ENCODE data around the gene CLCNKB.

CLCNKB gene

DNA sequence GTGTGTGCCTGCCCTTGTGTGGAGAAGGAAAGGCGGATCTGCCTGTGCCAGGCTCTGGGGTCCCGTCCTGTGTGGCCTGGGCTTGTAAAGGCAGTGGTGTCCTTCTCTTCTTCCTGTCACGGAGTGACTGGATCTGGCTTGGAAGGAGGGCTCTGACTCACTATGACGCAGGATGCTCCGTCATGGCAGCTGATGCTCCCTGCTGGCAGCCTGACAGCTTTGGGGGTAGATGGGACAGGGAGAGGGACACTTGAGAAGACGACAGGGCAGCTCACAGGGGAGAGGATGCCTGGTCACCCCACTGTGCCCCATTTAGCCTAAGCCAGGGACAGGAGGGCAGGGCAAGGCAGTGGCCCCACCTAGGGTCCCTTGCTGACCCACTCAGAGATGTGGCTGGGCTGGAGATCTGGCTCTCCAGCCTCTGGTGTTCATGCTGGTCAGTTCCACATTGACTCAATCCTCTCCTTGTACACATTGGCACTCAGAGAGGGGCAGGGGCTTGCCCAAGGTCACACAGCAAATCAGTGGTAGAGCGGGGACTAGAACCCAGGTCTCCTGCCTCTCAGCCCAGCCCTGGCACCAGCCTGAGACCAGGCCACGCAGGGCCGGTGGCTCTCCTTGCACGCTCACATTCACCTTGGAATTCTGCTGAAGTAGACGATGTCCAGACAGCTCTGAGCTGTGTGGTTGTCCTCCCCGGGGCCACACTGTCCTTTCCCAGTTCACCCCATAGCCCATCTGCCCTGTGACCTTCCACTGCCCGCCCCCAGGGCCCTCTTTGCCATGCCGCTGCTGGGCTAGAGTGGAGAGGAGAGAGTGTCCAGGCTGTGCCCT is 32.7 kb downstream of the CLCNKB start:
- DNase-seq (ENCODE audit: low read depth) = no peak

DNA sequence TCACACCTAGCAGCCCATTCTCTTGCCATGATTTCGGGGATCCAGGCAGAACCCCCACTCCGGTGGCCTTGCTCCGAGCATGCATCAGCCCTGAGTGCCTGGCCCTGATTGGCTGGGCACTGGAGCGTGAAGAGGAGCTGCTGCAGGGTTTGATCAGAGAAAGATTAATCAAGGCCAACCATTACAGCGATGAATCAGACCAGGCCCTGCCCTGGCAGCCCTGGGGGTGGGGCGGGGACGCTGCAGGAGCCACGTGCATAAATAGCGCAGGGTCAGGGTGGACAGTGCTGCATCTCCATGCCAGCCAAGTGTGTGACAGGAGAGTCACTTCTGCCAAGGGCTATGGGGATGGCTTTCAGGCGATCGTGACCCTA is 33.3 kb downstream of the CLCNKB start:
- DNase-seq (ENCODE audit: low read depth) = no peak

DNA sequence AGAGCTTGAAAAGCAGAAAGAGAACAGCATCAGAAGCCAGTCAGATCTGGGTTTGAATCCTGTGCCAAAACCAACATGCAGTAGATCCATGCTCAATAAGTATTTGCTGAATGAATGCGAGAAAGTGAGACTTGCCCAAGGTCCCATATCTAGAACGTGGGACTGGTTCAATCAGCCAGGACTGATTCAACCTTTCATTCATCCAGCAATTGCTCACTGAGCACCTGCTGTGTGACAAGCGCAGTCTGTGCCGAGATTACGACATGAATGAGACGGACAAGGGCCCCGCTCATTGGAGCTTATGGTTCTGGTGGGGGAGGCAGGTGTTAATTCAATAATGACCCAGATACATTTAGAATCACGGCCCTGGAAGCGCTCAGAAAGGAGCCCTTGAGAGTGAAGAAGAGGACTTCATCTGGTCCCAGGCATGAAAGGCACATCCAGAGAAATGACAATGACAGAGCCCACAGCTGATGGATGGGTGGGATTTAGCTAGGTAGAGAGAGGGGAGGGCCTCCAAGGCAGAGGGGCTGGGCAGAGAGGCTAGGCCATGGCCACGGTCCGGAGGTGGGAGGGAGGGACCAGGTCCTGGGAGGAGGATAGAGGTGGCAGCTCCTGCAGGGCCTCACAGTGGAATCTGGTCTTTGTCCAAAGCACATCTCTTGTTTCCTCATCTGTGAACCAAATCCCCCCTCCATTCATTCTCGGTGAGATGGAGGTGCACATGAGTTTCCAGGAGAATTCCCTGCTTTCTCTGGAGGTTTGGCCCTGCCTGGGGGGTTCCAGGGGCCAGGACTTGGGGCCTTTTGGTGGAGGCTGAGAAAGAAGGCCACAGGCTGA is 34.0 kb downstream of the CLCNKB start:
- DNase-seq (ENCODE audit: low read depth) = no peak

DNA sequence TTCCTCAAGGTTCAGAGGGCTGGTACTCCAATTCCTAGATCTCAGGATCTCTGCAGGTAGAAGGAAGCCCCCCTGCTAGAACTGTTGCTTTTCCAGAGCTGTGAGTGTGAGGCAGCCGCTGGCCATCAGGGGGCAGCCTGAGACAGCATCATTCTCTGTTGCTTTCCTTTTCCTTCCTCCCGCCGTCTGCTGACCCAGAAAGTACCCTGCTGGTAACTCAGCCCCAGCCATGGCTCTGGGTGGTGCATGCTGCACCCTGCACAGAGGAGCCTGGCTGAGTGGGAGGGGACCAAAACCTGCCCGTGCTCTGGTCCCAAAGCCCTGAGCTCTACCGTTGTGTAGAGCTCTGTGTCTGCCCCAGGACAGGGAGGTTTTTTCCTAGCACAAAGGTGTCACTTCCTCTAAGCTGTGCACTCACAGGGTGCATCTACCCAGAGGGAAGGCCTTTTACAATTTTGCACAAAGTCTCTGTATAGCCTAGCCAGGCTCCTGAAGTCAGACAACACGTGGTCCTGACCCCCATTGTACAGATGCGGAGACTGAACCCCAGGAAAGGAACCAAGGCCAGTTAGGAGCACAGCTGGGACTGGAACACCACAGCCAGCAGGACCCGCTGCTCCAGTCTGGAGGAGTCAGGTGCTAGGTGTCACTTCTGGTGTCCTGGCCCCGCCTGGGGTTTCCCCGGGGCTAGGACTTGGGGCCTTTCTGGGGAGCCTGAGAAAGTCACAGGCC is 35.5 kb downstream of the CLCNKB start:
- peak; percentile 49 for DNase-seq (ENCODE audit: low read depth)

DNA sequence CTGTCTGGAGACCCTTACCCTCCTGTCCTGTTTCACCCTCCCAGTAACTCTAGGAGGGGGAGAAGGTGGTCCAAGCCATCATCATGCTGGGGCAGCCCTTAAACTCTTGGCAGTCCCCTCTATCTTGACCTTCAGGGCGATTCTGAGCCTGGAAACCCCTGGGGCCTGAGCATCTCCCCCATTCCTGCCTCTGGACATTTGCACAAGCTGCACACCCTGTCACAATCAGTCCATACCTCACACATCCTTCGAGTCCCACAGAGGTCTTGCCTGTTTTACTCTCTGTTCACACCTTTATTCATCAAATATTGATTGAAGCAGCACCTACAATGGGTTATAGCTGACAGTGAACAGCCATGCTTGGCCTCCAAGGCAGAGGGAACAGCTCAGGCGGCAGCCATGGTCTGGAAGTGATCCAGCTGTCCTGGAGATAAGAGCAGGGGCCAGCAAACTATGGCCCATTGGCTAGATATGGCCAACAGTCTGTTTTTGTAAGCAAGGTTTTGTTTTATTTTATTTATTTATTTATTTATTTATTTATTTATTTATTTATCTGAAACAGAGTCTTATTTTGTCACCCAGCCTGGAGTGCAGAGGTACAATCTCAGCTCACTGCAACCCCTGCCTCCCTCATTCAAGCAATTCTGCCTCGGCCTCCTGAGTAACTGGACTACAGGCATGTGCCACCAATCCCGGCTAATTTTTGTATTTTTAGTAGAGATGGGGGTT is 37.0 kb downstream of the CLCNKB start:
- DNase-seq (ENCODE audit: low read depth) = no peak

DNA sequence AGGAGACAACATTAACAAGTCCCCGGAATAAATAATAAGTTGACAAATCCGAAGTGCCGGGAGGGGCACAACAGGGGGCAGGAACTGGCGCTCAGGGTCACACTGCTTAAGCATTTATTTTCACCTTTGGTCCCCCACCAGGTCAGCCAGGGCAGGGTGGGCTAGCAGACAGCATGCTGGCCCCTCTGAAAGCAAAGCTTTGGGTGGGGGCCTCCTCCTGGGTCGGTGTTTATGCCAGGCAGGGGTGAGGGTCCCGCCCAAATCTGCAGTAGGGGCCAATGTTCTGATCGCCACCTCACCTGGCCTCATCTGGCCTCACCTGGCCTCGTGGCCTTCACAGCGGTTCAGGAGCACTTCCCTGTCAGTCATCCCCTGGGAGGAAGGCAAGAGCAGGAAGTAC is 38.1 kb downstream of the CLCNKB start:
- no peak for DNase-seq (ENCODE audit: low read depth)

DNA sequence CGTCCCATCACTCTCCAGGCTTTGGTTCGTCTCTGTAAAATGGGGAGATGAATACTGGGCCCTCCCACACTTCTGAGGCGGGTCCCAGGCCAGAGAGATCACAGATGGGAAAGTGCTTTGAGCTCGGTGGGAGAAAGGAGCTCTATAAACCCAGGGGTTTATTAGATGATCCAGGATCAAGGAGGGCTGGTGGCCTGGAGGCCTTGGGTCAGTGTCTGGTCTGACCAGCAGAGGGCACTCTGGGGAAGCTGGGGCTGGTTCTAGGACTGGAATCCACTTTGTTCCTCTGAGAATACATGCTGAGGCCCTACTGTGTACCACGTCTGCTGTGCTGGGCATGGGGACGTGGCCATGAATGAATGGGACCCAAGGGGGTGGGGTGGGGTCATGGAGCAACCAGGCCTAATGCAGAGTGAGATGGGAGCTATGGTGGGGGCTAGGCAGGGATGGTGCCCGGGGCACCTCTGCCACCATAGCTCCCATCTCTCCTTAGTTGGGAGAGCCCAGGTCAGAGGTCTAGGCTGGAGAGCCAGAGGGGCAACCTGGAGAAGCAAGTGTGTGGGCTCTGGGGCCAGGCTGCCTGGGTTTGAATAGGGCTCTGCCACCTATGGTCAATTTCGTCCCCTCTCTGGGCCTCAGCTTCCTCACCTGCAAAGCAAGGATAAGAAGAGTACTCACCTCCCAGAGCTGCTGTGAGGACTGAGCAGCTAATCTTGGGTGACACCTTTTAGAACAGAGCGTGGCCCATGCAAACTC is 38.9 kb downstream of the CLCNKB start:
- DNase-seq (ENCODE audit: low read depth) = peak; percentile 36

DNA sequence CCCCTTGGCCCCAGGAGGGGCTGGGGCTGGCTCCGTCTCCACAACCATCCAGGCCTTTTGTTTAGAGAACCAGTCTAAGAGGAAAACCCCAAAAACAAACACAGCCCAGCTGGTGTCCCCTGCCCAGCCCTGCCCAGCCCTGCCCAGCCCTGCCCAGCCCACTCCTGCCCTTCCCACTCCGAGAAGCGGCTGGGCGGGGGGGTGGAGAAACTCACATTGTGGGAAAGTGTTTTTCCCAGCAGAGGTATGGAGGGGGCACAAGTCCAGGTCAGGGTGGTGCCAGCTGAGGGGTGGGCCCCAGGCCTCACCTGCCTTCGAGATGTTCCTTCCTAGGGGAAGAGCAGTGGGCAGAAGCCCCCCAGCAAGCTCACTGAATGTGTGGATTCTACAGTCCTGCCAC is 39.9 kb downstream of the CLCNKB start:
- DNase-seq (ENCODE audit: low read depth) = no peak

DNA sequence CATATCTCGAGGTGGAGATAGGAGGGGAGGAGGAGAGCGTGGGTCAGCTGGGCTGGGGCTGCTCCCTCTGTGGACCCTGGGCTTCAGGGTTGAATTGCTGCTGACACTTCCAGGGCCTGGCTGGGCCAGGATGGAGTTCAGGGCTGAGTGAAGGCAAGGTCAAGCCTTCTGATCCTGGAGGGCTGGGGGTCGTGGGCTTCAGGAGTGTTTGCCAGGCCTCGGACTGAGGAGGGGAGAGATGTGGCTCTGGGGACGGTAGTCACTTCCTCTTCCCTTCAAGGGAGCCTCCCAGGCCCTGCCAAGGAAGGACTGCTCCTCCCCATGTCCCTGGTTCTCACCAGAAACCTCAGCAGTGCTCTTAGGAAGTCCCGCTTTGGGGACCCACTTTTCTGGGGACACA is 41.9 kb downstream of the CLCNKB start:
- no peak for DNase-seq (ENCODE audit: low read depth)

DNA sequence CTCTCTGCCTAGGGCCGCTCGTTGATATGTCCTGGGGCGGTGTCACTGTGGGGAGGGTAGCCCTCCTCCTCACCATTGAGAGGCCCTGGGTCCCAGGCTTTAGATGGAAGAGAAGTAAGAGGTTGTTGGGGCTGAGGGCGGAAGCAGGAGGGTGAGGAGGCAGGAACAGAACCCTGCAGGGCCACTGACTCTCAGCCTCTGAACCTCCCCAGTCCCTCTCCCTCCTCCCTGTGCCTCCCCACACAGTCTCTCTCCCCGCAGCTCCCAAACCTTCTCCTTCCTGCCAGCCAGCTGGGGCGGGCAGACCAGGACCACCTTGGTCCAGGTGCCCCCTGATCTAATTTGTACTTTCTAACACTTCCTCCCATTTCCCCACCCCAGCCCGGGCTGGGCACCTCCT is 44.2 kb downstream of the CLCNKB start:
- DNase-seq (ENCODE audit: low read depth) = no peak

DNA sequence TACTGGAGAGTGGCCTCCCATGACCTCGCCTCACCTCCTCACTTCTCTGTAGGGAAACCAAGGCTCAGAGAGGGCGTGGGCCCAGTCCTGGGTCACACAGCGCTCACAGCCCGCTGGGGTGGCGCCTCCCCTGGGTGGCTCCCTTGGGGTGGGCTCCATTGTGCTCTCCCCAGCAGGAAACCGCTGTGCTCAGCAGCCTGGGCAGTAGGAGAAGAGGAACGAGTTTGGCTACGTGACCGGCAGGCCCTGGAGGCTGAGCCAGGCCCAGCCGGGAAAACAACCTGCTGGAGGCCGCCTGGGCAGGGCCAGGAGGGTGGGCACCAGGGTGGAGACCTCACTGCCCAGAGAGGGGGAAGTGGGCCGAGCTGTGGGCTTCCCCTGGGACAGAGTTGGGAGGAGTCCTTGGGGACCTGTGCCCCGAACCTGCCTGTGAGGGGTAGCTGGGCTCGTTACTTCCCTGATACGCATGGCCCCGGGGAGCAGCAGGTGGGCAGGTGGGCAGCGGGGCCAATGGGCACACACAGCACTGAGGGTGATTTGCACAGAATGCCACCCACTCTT is 44.8 kb downstream of the CLCNKB start:
- no peak for DNase-seq (ENCODE audit: low read depth)

DNA sequence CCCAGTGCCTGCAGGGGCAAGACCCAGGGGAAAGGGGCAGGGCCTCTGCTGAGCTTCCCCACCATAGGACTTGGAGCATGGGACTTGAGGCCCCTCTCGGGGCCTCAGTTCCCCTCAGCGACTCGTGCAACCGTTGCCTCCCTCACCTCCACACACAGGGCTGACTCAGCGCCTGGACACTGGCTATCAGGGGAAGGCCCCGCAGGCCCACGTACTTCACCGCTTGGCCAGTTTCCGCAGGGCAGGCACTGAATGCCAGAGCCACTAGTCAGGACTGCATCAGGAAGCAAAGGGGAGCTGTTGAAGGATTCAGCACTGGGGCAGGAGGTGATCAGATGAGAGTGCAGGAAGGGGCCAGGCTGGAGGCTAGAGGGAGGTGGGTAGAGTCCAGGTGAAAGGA is 45.4 kb downstream of the CLCNKB start:
- DNase-seq (ENCODE audit: low read depth) = no peak

DNA sequence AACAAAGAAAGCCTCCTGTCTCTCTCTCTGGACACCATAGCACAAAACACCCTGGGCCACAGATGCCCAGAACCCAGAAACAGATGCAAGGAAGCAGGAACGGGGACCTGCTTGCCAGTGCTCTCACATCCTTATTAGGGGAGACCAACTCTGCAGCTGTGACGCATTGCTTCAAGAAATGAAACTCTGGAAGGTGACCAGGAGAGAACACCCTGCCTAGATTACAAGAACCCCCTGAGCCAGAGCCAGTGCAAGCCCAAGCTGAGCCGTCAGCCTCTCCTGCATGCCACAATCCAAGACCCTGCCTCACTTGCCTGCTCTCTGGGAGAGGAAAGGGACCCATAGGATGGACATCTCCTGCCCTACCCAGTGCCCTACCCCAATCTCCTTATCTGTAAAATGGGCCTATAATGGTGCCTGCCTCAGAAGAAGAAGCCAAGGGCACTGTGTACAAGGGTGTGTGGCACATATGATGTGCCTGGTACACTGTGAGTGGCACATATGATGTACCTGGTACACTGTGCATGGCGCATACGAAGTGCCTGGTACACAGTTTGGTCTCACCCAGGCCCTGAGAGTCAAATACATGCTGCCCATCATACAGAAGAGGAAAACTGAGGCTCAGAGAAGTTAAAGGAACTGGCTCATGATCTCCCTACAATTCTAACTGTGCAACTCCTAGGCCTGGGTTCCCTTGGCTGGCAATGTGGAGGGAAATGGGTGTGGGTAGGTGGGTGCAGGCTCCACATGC is 46.7 kb downstream of the CLCNKB start:
- no peak for DNase-seq (ENCODE audit: low read depth)

DNA sequence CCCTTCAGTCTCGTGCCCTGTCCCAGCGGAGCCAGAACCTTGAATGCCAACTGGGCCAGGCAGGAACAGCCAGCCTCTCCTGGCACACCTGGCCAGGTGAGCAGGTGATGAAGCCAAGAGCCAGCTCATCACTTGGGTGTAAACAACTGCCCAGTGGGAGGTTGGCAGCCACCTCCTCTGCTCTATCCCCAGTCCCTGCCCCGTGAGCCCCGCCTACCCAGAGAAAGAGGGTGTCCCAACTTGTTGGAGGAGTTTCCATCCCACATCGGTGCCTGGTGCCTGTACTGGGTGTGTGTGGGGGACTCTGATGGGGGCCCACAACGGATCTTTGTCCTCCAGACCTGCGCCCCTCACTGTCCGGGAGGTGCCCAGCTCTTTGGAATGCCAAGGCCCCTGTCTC is 47.7 kb downstream of the CLCNKB start:
- DNase-seq (ENCODE audit: low read depth) = no peak

DNA sequence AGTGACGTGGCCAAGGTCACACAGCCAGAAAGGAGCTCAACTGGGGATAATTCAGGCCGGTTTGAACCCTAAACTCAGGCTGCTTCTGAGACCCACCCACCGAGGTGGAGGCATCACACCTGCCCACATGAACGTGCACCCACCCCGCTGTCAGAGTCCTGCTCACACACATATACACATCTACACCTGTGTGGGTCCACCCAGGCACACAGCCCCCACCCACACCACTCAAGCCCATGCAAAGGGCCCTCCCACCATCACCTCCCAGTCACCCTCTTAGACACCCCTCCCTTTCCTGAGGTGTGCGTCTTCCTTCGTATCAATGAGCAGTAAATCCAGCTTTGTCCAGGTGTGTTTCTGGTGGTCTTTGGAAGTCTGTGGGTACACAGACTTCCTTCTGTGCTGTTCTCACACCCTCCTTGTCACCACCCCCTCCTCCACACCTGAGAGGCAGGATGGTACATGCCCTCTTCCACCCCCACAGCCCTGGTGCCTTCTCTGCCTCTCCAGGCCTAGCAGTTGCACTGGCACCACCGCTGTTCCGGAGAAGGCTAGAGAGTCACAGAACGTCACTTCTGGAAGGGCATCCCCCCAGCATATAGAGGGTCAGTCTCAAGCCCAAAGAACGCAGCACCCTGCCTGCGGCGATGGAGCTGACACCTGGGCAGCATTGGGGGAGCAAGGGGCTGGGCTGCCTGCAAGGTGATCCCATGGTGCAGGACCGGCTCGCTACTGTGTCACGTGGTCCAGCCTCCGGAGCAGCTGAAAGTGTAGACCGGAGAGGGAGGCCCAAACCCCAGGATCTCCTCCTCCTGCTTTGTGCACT is 48.7 kb downstream of the CLCNKB start:
- no peak for DNase-seq (ENCODE audit: low read depth)

DNA sequence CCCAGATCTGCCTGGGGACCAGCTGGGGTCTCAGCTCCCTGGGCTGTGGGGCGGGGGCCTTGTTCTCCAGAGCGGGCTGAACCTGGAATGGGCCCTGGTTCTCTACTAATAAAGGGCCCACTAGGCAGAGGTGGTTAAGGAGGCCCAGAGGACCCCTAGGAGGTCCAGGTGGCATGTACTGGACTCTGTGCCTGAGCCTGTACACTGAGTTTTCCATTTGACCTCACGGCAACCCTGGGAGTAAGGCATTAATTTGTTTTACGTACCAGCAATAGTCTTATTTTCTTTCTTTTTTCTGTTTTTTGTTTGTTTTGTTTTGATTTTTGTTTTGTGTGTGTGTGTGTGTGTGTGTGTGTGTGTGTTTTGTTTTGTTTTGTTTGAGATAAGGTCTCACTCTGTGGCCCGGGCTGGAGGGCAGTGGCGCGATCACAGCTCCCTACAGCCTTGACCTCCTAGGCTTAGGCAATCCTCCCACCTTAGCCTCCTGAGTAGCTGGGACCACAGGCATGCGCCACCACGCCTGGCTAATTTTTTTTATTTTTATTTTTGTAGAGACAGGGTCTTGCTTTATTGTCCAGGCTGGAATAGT is 49.4 kb downstream of the CLCNKB start:
- no peak for DNase-seq (ENCODE audit: low read depth)

DNA sequence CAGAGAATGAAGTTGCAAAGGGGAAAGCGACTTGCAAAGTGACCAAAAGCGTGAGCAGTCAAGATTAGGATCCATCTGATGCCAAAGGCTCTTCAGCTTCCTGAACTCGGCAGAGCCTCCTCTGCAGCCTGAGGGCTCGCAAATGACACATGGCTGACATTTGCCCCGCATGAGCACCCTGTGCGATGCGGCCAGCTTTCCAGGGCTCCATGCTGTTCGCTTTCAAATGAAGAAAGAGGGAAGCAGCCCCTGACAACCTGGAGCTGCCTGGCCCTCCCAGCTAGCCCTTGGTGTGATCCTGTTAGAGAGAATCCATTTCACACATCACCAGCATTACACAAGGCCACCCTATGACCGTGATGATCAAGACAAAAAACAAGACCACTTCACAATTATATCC is 50.0 kb downstream of the CLCNKB start:
- no peak for DNase-seq (ENCODE audit: low read depth)

DNA sequence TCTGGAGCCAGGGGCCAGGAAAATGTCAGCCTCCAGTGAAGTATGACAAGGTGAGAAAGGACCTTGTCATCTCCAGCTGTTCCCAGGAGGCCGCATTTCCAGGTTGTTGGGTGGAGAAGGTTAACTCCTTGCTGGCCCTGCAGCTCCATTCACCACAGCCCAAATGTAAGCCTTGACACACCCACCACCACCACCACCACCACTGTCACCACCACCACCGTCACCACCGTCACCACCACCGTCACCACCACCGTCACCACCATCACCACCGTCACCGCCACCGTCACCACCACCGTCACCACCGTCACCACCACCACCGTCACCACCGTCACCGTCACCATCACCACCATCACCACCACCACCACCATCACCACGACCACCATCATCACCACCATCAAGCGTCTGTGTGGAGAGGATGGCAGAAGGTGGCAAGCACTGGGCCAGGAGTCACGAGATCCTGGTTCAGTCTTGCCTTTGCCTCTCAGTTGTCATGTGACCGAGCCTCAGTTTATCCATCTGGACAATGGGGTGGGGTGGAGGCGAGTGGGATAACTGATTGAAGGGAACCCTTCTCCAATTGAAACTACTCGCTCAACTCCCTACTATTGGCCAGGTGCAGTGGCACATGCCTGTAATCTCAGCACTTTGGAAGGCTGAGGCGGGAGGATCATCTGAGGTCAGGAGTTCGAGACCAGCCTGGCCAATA is 51.0 kb downstream of the CLCNKB start:
- no peak for DNase-seq (ENCODE audit: low read depth)
